Activated T-helper 1 cell treated with anti-CD3 and anti-CD28 coated beads, Interleukin-12 subunit alpha, Interleukin-12 subunit beta, Interleukin-2, Interleukin-4 antibody, amounts not matched to agents 30 ng/mL and 10 ng/mL and 1 ng/mL, durations not matched to agents 14 hours and 24 hours and 36 hours (primary cell): Measurements from ENCODE around the gene ABCB9. TPM values are rescaled to one million over a fixed set of nuclear protein-coding genes. Genes with fewer than 3 reads are reported as not detected.

ENCODE experiments used
- DNase-seq: peaks from one replicate; pipeline ENCODE4 v3.0.0; 2021; ENCODE audit warnings: low spot score
- H3K27ac Mint-ChIP-seq: one replicate; pipeline ENCODE4 v1.8.0; 2021; ENCODE audit warnings: mild to moderate bottlenecking, mixed read lengths
- H3K27me3 Mint-ChIP-seq: one replicate; pipeline ENCODE4 v1.8.0; 2022; ENCODE audit warnings: mild to moderate bottlenecking, moderate library complexity, mixed read lengths; ENCODE audit not compliant: insufficient read depth
- H3K36me3 Mint-ChIP-seq: one replicate; pipeline ENCODE4 v1.8.0; 2021; ENCODE audit warnings: low read depth, mixed read lengths
- H3K4me1 Mint-ChIP-seq: one replicate; pipeline ENCODE4 v1.8.0; 2021; ENCODE audit warnings: low read depth, mixed read lengths
- H3K4me3 Mint-ChIP-seq: one replicate; pipeline ENCODE4 v1.8.0; 2021; ENCODE audit warnings: mild to moderate bottlenecking, moderate library complexity, mixed read lengths
- H3K9me3 Mint-ChIP-seq: one replicate; pipeline ENCODE4 v1.8.0; 2021; ENCODE audit warnings: mixed read lengths
- intact Hi-C: fragments of 100-400 bp; cut with micrococcal nuclease; formaldehyde crosslinking; loops from one replicate; pipeline ENCODE4 v1.15.1; 2024
- total RNA-seq: library from RNA; stranded (reverse); gene quantifications from 2 replicates; pipeline ENCODE4 v1.2.3, GENCODE V29; 2022

The ABCB9 gene
- total RNA-seq, 1 donor from 2014 or later = 3.8 TPM

DNA sequence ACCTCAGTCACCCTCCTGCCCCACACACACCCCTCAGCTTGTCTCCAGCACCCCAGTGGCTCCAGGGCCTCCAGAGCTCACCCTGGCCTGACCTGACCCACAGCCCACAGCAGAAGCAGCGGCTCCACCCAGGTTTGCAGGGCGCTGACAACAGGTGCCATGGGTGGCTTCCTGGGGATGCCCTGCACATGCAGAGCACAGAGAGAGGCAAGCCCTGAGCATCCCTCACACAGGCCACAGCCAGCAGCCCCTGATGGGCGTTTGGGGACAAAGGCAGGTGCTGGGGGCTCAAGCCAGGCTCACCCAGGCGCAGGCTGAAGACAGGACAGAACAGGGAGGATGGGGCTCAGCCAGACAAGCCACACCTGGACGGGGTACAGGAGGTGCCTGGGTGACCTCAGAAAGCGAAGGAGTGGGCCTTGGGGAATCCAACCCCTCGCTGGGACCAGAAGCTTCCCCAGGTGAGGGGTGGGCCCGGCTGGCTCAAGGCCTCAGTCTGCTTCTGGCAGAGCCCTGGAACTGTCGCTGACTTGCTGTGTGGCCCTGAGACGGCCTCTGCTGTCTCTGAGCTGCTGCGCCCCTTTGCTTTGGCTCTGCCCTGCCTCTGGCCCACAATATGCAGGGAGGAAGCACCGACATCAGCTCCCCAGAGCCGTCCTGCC is 24.8 kb upstream of the ABCB9 start:
- H3K4me1 Mint-ChIP-seq = peaks cover 7% of the 10 kb centered on the region
- no peaks in the 10 kb centered on the region for H3K9me3 Mint-ChIP-seq
- no peaks in the 10 kb centered on the region for H3K36me3 Mint-ChIP-seq
- H3K27ac Mint-ChIP-seq = no peak overlapping the region
- intact Hi-C loops = no loop called here
- H3K4me3 Mint-ChIP-seq = no peak overlapping the region
- DNase-seq = no peak
- no peaks in the 10 kb centered on the region for H3K27me3 Mint-ChIP-seq

GRCh38 chr12:122990561-122990960 is 24.3 kb upstream of the ABCB9 start:
- DNase-seq = no peak
- H3K4me3 Mint-ChIP-seq = no peak overlapping the region
- intact Hi-C loops = no loop called here
- H3K4me1 Mint-ChIP-seq = peaks cover 7% of the 10 kb centered on the region
- H3K27ac Mint-ChIP-seq = no peak overlapping the region
- H3K36me3 Mint-ChIP-seq = no peaks in the 10 kb centered on the region
- H3K9me3 Mint-ChIP-seq = no peaks in the 10 kb centered on the region
- no peaks in the 10 kb centered on the region for H3K27me3 Mint-ChIP-seq

- no peak overlapping the region for H3K4me3 Mint-ChIP-seq
- intact Hi-C loops = no loop called here
- peaks cover 5% of the 10 kb centered on the region for H3K36me3 Mint-ChIP-seq
- no peak overlapping the region for H3K27ac Mint-ChIP-seq
- no peak for DNase-seq
- H3K27me3 Mint-ChIP-seq = no peaks in the 10 kb centered on the region
- no peaks in the 10 kb centered on the region for H3K9me3 Mint-ChIP-seq
- H3K4me1 Mint-ChIP-seq = peaks cover 8% of the 10 kb centered on the region
These were observed 23.7 kb upstream of the ABCB9 start for GRCh38 chr12:122989874-122990419.

DNA sequence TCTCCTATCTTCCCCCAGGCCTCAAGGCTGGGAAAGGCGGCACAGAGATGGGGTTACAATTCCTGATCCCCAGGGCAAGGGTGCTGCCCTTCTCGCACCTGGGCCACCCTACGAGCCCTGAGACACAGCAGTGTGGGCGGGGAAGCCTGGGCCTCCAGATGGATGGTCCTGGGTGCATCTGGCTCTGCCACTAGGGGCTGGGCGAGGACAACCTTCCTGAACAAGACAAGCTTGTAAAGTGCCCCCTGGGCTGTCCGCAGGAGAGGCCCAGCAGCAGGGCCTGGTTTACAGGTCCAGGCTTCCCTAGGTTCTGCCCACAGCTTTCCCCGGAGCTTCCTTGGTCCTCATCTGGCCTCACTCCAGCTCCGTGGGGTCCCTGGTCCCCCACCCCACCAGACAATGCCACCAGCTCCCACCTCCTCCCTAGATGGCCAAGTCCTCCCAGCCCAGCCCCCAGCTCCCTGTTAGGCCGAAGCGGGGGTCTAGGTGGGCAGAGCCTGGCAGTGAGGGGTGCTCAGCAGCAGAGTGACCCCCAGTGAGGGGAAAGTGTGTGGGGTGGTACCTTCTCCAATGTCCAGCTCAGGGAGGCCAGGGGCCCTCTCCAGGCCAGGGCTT is 23.1 kb upstream of the ABCB9 start:
- Mint-ChIP-seq H3K27me3 (no peaks in the 10 kb centered on the region), H3K27ac (no peak overlapping the region), H3K9me3 (no peaks in the 10 kb centered on the region), H3K36me3 (peaks cover 7% of the 10 kb centered on the region), H3K4me3 (no peak overlapping the region), H3K4me1 (peaks cover 12% of the 10 kb centered on the region)
- DNase-seq = no peak
- intact Hi-C loops = no loop called here

DNA sequence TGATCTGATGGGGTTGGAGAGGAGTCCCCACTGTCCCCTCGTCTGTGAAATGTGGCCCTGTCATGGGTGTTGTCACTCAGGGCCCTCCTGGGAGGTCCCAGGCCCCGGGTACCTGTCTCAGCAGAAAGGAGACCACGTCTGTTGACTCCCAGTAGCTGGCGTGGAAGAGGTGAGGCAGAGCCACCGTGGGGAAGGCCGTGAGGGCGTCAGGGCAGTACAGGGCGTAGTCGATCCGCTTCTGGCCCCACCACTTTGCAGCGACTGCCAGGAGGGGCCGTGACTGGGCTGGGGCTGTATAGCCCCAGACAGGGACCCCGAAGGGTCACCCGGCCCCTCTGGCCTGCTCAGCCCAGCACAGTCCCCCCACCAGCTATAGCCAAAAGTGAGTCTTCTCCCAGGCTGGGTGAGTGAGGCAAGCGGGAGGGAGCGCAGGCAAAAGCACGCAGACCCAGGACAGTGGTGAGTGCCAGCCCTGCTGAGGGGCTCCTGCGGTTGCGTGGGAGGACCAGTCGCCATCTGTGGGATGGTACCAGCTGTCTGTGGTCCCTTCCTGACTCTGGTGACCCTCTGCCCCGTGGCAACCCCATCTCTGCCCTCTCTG is 22.4 kb upstream of the ABCB9 start:
- intact Hi-C loops = no loop called here
- no peak overlapping the region for H3K4me3 Mint-ChIP-seq
- H3K27me3 Mint-ChIP-seq = no peaks in the 10 kb centered on the region
- H3K27ac Mint-ChIP-seq = no peak overlapping the region
- DNase-seq = no peak
- no peaks in the 10 kb centered on the region for H3K9me3 Mint-ChIP-seq
- peaks cover 19% of the 10 kb centered on the region for H3K4me1 Mint-ChIP-seq
- peaks cover 7% of the 10 kb centered on the region for H3K36me3 Mint-ChIP-seq

GRCh38 chr12:122988036-122988435 is 21.8 kb upstream of the ABCB9 start:
- Mint-ChIP-seq H3K4me3 (no peak overlapping the region), H3K27ac (no peak overlapping the region)

DNA sequence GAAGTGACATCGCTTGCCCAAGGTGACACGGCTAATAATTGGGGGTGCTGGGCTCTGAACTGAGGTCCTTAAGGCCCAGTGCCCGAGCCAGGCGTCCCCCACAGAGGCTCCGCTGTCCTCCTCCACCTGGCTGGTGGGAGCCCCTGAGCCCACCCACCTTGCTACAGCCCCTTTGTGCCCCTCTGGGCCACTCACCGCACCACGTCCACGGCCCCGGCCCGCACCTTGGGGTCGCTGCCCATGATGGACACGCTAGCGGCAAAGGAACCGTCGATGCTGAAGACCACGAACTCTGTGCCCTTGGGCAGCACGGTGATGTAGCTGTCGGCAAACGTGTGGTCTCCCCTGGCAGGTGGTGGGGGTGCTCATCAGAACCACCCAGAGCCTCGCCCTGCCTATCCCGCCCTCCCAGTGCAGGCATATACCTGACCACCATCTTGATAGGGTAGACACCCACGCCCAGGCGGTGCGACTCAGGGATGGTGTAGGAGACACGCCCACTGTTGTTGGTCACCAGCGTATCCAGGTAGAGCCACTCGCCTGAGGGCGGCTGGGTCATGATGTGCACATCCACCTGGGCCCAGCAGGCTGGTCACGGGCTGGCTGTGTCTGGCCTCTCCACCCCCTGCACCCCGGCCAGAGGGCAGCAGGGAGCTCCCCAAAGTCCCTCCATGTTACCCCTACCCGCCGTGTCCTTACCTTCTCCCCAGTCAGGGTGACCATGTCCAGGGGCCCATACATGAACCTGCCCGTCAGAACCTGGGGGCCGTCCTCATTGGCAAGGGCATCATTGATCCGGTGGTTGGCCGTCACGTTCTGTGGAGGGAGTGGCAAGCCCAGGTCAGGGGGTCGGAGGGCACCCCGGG is 21.1 kb upstream of the ABCB9 start:
- Mint-ChIP-seq H3K36me3 (peaks cover 12% of the 10 kb centered on the region), H3K27me3 (no peaks in the 10 kb centered on the region), H3K27ac (no peak overlapping the region), H3K9me3 (no peaks in the 10 kb centered on the region), H3K4me3 (no peak overlapping the region), H3K4me1 (peaks cover 21% of the 10 kb centered on the region)
- no peak for DNase-seq
- intact Hi-C loops = no loop called here

More at GRCh38 chr12:122988036-122988435, 21.8 kb upstream of the ABCB9 start:
- DNase-seq = no peak
- Mint-ChIP-seq H3K36me3 (peaks cover 11% of the 10 kb centered on the region), H3K9me3 (no peaks in the 10 kb centered on the region), H3K4me1 (peaks cover 17% of the 10 kb centered on the region), H3K27me3 (no peaks in the 10 kb centered on the region)
- intact Hi-C loops = no loop called here

- Mint-ChIP-seq H3K27ac (no peak overlapping the region), H3K4me1 (peaks cover 30% of the 10 kb centered on the region), H3K4me3 (no peak overlapping the region), H3K27me3 (no peaks in the 10 kb centered on the region), H3K9me3 (no peaks in the 10 kb centered on the region), H3K36me3 (peaks cover 16% of the 10 kb centered on the region)
- DNase-seq = no peak
- intact Hi-C loops = no loop called here
These were observed 20.1 kb upstream of the ABCB9 start for GRCh38 chr12:122986258-122986871.

DNA sequence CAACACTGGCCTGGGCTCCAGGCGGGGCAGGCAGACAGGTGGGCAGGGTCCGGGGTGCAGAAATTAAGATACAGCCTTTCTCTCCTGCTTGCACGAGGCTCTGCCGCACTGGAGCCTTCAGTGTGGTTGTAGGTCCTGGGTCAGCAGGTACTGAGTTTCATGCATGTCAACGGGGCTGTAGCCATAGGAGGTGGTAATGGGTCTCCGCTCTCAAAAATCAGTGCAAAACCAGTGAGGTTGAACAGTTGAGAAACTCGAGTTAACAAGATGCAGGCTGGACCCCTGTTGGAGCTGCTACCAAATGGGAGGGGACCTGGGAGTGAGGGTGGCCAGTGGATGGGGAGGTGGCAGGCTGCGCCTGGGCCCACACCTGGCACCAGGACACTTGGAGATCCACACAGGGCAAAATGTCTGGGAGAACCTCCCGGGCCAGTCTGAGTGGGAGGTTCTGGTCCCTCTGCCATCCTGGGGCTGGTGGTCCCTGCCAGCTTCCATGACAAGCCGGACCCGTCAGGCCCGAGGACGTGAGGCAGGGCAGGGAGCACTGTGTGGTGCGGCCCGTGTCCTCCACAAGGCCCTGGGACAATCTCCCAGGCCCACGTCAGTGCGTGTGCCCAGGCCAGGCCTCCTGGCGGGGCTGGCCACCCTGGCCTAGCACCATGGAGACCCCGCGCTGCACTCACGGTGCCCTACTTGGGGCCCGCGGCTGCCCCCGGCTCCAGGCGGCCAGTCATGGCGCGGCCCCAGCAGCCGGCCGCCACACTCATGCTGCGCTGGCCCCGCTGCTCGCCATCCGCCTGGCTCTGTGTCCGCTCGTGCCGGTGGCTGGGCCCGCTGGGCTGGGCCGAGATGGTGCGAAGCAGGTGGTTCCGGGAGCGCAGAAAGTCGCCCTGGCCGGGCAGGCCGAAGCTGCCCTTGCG is 19.3 kb upstream of the ABCB9 start:
- no peak for DNase-seq
- intact Hi-C loops = no loop called here
- Mint-ChIP-seq H3K4me3 (no peak overlapping the region), H3K9me3 (no peaks in the 10 kb centered on the region), H3K4me1 (peaks cover 30% of the 10 kb centered on the region), H3K27me3 (no peaks in the 10 kb centered on the region), H3K36me3 (peaks cover 19% of the 10 kb centered on the region), H3K27ac (no peak overlapping the region)

DNA sequence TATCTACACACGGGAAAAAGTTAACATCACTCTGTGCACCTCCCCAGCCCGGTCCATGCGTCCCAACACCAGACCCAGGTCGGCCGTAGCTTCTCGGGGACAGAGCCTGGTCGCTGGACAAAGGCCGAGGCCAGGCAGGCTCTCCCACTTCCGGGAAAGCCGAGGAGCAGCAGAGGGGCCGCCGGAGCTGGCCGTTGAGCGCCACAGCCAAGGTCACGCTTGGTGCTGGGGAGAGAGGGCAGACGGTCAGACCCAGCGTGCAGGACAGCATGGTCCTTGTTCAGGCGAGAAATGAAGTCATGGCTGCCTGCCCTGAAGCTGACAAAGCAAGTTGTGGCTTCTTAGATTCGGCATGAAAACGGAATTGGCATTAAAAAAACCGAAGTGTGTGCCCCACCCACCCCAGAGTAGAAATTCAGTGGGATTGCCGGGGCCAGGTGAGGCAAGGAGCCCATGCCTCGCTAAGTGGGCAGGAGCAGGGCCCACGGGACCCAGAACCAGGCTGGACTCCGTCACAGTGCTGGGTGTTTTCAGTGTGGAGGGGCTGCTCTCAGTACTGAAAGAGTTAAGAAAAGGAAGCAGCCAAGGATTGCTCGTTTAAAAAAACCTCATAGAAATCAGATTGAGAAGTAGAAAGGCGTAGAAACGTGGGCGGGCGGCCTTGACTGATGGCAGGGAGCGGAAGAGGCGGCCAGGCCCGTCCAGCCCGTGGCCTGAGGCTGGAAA is 18.5 kb upstream of the ABCB9 start:
- peaks cover 30% of the 10 kb centered on the region for H3K4me1 Mint-ChIP-seq
- DNase-seq = no peak
- intact Hi-C loops = no loop called here
- peak overlapping the region; percentile 15 for H3K4me3 Mint-ChIP-seq
- H3K27ac Mint-ChIP-seq = no peak overlapping the region
- H3K36me3 Mint-ChIP-seq = peaks cover 19% of the 10 kb centered on the region
- no peaks in the 10 kb centered on the region for H3K9me3 Mint-ChIP-seq
- no peaks in the 10 kb centered on the region for H3K27me3 Mint-ChIP-seq

DNA sequence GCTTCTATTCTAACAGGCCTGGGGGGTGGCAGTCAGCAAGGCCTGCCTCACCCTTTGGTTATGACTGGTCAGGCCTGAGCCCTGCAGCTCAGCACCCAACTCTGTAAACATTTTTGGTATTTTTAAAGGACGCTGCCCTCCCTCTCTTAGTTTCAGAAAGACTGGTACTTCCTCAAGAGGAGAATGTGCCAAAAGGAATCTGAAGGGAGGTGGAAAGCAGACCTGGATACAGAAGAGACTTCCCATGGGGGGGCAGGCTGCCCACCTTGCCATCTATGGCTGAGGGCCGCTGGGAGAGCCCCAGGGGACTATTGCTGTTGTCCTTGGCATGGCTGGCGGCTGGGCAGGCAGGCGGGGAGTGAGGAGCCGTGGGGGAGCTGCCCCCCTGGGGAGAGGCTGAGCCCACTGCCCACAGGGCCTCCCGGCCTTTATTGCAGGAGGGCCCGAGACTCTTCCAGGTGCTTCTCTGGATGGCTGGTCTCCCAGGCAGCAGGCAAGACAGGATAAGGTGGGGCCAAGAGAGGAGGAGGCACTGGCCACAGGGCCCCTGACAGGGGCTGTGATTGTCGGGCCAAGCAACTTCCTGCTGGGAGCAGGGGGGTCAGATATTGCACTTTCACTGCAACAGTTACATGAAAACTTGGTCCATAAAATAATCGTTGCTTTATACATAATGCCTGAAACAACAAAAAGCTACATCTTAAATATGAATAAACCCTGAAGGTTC is 17.7 kb upstream of the ABCB9 start:
- H3K4me1 Mint-ChIP-seq = peaks cover 35% of the 10 kb centered on the region
- peak overlapping the region; percentile 66 for H3K4me3 Mint-ChIP-seq
- intact Hi-C loops = no loop called here
- H3K36me3 Mint-ChIP-seq = peaks cover 19% of the 10 kb centered on the region
- no peaks in the 10 kb centered on the region for H3K27me3 Mint-ChIP-seq
- H3K9me3 Mint-ChIP-seq = no peaks in the 10 kb centered on the region
- DNase-seq = no peak
- peak overlapping the region; percentile 34 for H3K27ac Mint-ChIP-seq
